WERI-Rb-1 (cell line): ENCODE data around the gene LRRC2.

ENCODE experiments used
- DNase-seq: peaks from one replicate; pipeline ENCODE4 v3.0.0-alpha.2; 2020
- H3K27ac ChIP-seq: fragments of 250-450 bp; sonication (Bioruptor Pico); 2 replicates; pipeline ENCODE4 v1.5.1; 2020; ENCODE audit warnings: mild to moderate bottlenecking, moderate library complexity
- H3K27me3 ChIP-seq: fragments of 250-450 bp; sonication (Bioruptor Pico); 2 replicates; pipeline ENCODE4 v1.5.1; 2021; ENCODE audit warnings: mild to moderate bottlenecking, low read depth, moderate library complexity; ENCODE audit not compliant: insufficient read depth, severe bottlenecking
- H3K36me3 ChIP-seq: fragments of 250-450 bp; sonication (Bioruptor Pico); 2 replicates; pipeline ENCODE4 v1.5.1; 2020; ENCODE audit warnings: mild to moderate bottlenecking, moderate library complexity
- H3K4me3 ChIP-seq: 2 replicates; pipeline ENCODE4 v1.5.1; 2011; ENCODE audit warnings: low read depth, mild to moderate bottlenecking, control low read depth, low read length
- H3K9me3 ChIP-seq: fragments of 250-450 bp; sonication (Bioruptor Pico); 2 replicates; pipeline ENCODE4 v1.5.1; 2021; ENCODE audit warnings: mild to moderate bottlenecking, moderate library complexity; ENCODE audit not compliant: severe bottlenecking
- TF ChIP-seq, protein P1 (sequence below): IDR thresholded peaks from 2 replicates; pipeline ENCODE4 v1.5.1; 2011; ENCODE audit warnings: low read depth, mild to moderate bottlenecking, control low read depth, inconsistent platforms, low read length

The LRRC2 gene

DNA sequence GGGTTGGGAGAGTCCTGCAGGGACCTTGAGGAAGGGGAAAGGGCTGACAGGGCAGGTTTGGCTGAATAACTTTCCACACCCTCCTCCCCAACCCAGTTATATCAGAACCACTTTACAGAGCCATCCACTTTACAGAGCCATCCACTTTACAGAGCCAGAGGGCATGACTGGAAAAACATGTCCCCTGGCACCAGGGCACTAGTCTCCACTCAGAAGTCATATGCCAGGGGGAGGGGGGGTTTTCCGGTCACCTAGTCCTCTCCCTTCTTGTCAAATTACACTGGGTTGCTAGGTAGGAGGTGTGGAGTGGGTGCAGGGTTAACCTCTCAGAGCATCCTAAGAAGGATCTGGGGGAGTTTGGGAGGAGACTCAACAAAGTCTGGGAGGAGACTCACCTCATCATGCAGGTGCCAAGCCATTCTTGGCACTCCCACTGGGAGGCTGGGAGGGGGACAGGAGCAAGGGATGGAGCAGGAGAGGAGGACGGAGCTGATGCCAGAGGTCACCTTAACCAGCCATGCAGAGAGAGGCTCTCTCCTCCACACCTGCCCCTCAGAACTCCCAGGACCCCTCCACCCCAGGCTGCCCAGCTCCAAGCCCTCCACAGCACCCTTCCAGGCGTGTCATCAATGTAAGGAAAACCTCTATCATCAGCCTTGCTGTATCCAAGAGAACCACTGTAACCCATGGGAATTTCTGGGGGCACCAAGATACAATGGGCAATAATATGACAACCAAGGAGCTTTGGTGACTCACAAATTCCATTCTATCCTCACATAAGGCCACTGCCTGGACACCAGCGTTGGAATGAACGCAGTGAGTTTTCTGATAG is 1.7 kb downstream of the LRRC2 start:
- Histone ChIP-seq H3K27ac (no peak overlapping the region), H3K27me3 (no peaks in the 10 kb centered on the region), H3K4me3 (no peak overlapping the region), H3K36me3 (no peaks in the 10 kb centered on the region), H3K9me3 (no peaks in the 10 kb centered on the region)
- no peak for DNase-seq
- TF ChIP-seq, protein P1, sequence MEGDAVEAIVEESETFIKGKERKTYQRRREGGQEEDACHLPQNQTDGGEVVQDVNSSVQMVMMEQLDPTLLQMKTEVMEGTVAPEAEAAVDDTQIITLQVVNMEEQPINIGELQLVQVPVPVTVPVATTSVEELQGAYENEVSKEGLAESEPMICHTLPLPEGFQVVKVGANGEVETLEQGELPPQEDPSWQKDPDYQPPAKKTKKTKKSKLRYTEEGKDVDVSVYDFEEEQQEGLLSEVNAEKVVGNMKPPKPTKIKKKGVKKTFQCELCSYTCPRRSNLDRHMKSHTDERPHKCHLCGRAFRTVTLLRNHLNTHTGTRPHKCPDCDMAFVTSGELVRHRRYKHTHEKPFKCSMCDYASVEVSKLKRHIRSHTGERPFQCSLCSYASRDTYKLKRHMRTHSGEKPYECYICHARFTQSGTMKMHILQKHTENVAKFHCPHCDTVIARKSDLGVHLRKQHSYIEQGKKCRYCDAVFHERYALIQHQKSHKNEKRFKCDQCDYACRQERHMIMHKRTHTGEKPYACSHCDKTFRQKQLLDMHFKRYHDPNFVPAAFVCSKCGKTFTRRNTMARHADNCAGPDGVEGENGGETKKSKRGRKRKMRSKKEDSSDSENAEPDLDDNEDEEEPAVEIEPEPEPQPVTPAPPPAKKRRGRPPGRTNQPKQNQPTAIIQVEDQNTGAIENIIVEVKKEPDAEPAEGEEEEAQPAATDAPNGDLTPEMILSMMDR: no peak

DNA sequence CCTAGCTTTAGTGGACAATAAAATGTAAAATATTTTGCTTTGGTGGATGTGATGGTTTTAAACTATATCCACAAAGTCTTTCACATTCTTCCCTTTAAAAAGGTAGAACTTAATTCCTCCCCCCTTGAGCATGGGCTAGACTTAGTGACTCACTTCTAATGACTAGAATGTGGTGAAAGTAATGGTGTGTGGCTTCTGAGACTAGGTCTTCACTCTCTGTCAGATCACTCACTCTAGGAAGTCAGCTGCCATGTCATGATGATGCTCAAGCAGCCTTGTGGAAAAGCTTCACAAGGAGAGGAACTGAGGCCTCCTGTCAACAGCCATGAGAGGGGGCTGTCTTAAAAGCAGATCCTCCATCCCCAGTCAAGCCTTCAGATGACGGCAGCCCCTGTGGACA is 4.2 kb downstream of the LRRC2 start:
- no peak for DNase-seq
- Histone ChIP-seq H3K36me3 (no peaks in the 10 kb centered on the region), H3K4me3 (no peak overlapping the region), H3K27me3 (no peaks in the 10 kb centered on the region), H3K9me3 (no peaks in the 10 kb centered on the region), H3K27ac (no peak overlapping the region)
- TF ChIP-seq, protein P1: no peak

DNA sequence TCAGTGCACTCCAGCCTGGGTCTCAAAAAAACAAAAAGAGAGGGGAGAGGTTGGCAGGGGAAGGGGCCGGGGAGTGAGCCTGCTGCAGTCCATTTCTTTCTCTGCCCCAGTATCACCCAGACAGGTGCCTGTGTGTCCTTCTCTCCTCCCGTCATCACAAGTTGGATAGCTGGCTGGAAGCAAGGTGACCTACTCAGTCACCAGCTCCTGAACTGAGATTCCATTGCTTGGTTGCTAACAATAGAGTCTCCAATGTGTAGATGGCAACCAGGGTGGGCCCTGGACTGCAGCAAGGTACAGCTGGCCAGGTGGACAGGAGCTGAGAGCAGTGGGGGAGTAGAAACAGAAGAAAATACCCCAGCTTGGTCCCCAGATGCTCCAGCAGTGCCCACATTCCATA is 4.6 kb downstream of the LRRC2 start:
- Histone ChIP-seq H3K9me3 (no peaks in the 10 kb centered on the region), H3K27me3 (no peaks in the 10 kb centered on the region), H3K4me3 (no peak overlapping the region), H3K27ac (no peak overlapping the region), H3K36me3 (no peaks in the 10 kb centered on the region)
- no peak for DNase-seq
- TF ChIP-seq, protein P1: no peak

DNA sequence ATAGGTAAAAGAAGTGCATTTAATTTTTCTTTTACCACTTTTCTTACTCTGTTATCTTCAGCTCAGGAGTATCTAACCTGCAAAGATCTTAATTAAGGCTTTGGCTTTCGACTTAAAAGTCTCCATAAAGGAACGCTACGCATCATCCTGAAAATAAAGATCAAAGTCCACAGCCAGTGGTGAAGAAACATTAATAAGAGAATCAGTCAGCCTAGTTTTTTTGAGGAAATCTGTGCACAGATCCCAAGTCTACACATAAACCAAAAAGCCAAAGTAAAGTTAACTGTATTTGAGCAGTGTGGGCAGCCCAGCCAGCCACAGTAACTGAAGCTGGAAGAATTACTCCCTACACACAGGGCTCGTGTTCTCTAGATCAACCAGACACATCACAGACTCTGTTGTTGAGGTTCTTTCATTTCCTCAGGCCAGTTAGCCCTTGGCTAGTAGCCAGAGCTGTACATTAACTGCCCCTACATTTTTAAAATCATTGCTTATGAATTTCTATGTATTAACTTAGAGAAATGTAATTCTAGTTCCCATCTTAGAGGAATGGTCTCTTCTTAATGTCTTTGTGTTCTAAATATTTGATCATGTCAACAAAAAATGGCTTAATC is 6.9 kb downstream of the LRRC2 start:
- Histone ChIP-seq H3K27me3 (no peaks in the 10 kb centered on the region), H3K27ac (no peak overlapping the region), H3K4me3 (no peak overlapping the region), H3K36me3 (no peaks in the 10 kb centered on the region), H3K9me3 (no peaks in the 10 kb centered on the region)
- no peak for DNase-seq
- TF ChIP-seq, protein P1: no peak

DNA sequence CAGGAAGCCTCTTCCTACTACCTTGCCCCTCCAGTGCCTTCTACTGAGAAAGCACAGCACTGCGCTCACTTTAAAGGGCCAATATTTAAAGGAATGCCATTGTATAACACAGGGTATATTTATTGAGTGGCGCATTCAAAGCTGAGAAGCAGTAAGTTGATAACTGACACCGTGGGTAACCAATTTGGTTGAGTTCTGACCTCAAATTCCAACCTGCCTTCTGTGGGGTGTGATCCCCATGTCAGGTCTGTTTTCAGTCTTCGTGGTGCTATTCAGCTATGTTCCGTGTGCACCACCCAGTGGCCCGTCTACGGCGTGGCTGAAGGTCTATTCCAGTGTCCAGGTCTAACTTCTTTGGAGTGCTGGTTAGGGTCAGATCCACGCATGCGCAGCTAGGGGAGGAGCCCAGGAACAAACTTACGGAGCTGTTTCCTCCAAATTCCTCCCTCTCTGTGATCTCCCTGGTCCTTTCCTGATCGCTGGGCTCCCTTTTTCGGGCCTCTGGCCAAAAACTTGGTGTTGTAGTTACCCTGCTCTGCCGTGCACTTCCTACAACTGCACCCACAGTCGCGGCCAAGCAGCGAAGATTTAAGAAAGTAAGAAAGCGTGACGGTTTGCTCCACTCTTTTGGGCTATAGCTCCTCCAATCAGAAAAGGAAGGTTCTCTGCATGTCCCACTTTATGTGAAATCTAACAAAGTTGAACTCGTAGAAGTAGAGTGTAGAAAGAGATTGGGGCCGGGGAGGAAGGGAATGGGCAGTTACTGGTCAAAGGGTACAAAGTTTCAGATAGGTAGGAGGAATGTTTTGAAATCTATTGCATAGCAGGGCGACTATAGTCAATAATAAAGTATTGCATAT is 7.7 kb downstream of the LRRC2 start:
- H3K27me3 ChIP-seq: no peaks in the 10 kb centered on the region
- 0 out of 2 replicates have a peak overlapping the region, but pooled peaks have one; percentile 8 for H3K4me3 ChIP-seq
- no peak overlapping the region for H3K27ac ChIP-seq
- DNase-seq: peak; percentile 86
- TF ChIP-seq, protein P1: peak; percentile 83
- H3K36me3 ChIP-seq: no peaks in the 10 kb centered on the region
- H3K9me3 ChIP-seq: no peaks in the 10 kb centered on the region
